Neuronal stem cell (in vitro differentiated cells): ENCODE measurements around the gene RNGTT.

Source experiments
- DNase-seq: peaks from one replicate; pipeline ENCODE4 v3.0.0-alpha.2; 2013; ENCODE audit warnings: low spot score
- H2AFZ ChIP-seq: one replicate; pipeline ENCODE4 v1.6.1; 2013; ENCODE audit warnings: mild to moderate bottlenecking, low read length, inconsistent platforms
- H2AK5ac ChIP-seq: 2 replicates; pipeline ENCODE4 v1.6.1; 2013; ENCODE audit warnings: low read depth, mild to moderate bottlenecking, inconsistent platforms, low read length, moderate library complexity, mixed read lengths
- H2BK120ac ChIP-seq: 2 replicates; pipeline ENCODE4 v1.6.1; 2013; ENCODE audit warnings: low read depth, mild to moderate bottlenecking, inconsistent platforms, low read length, moderate library complexity, mixed read lengths
- H2BK12ac ChIP-seq: one replicate; pipeline ENCODE4 v1.6.1; 2013; ENCODE audit warnings: low read length, inconsistent platforms
- H2BK15ac ChIP-seq: 2 replicates; pipeline ENCODE4 v1.6.1; 2013; ENCODE audit warnings: mild to moderate bottlenecking, low read length, inconsistent platforms, mixed read lengths
- H2BK5ac ChIP-seq: one replicate; pipeline ENCODE4 v1.6.1; 2013; ENCODE audit warnings: inconsistent platforms, mild to moderate bottlenecking, low read length, moderate library complexity
- H3K14ac ChIP-seq: one replicate; pipeline ENCODE4 v1.6.1; 2013; ENCODE audit warnings: low read length, inconsistent platforms
- H3K18ac ChIP-seq: 2 replicates; pipeline ENCODE4 v1.6.1; 2013; ENCODE audit warnings: low read length, inconsistent platforms
- H3K23ac ChIP-seq: 2 replicates; pipeline ENCODE4 v1.6.1; 2013; ENCODE audit warnings: low read depth, mild to moderate bottlenecking, mixed read lengths, low read length, inconsistent platforms; ENCODE audit not compliant: poor library complexity
- H3K27ac ChIP-seq: replicated peaks from 3 replicates; pipeline ENCODE4 v1.5.1; 2013; ENCODE audit warnings: low read length, inconsistent platforms
- H3K27me3 ChIP-seq, 3 experiments: 2 replicates each; pipeline ENCODE4 v1.6.1; 2013; ENCODE audit warnings: low read length in 3 of 3, mild to moderate bottlenecking in 2 of 3, inconsistent platforms in 1 of 3, low read depth in 1 of 3, mixed read lengths in 1 of 3, moderate library complexity in 1 of 3; ENCODE audit not compliant: control insufficient read depth in 3 of 3, insufficient read depth in 3 of 3
- H3K36me3 ChIP-seq, 2 donors: replicated peaks in 1 of 2; 2 replicates each; pipeline ENCODE4 v1.6.1; 2013; ENCODE audit warnings: low read length in 2 of 2; ENCODE audit not compliant: control insufficient read depth in 2 of 2, insufficient read depth in 2 of 2
- H3K4ac ChIP-seq: 2 replicates; pipeline ENCODE4 v1.6.1; 2013; ENCODE audit warnings: inconsistent platforms, mild to moderate bottlenecking, low read length, moderate library complexity
- H3K4me1 ChIP-seq, 2 donors: 1 replicate in 1 of 2; 2 replicates in 1 of 2; pipeline ENCODE4 v1.6.1; 2013; ENCODE audit warnings: low read length in 2 of 2, low read depth in 1 of 2; ENCODE audit not compliant: control insufficient read depth in 2 of 2, insufficient read depth in 1 of 2
- H3K4me2 ChIP-seq: one replicate; pipeline ENCODE4 v1.6.1; 2013; ENCODE audit warnings: mild to moderate bottlenecking, low read length, inconsistent platforms; ENCODE audit not compliant: insufficient read depth, poor library complexity, severe bottlenecking
- H3K4me3 ChIP-seq, 2 donors: 2 replicates each; pipeline ENCODE4 v1.5.1; 2013; ENCODE audit warnings: low read length in 2 of 2, mild to moderate bottlenecking in 2 of 2, inconsistent platforms in 1 of 2, moderate library complexity in 1 of 2
- H3K79me1 ChIP-seq: one replicate; pipeline ENCODE4 v1.6.1; 2013; ENCODE audit warnings: low read depth, mild to moderate bottlenecking, inconsistent platforms, low read length, moderate library complexity
- H3K9ac ChIP-seq: one replicate; pipeline ENCODE4 v1.6.1; 2013; ENCODE audit warnings: mild to moderate bottlenecking, low read depth, low read length, inconsistent platforms; ENCODE audit not compliant: poor library complexity
- H3K9me3 ChIP-seq, 2 donors: replicated peaks in 1 of 2; 2 replicates each; pipeline versions ENCODE3 to v1.6.1; 2013; ENCODE audit warnings: low read length in 2 of 2, mild to moderate bottlenecking in 2 of 2, inconsistent platforms in 1 of 2, low read depth in 1 of 2, mixed read lengths in 1 of 2, moderate library complexity in 1 of 2; ENCODE audit not compliant: control insufficient read depth in 2 of 2, insufficient read depth in 1 of 2
- H4K8ac ChIP-seq: one replicate; pipeline ENCODE4 v1.6.1; 2013; ENCODE audit warnings: low read depth, mild to moderate bottlenecking, inconsistent platforms, low read length, moderate library complexity
- H4K91ac ChIP-seq: one replicate; pipeline ENCODE4 v1.6.1; 2013; ENCODE audit warnings: low read length, low read depth, mild to moderate bottlenecking, inconsistent platforms; ENCODE audit not compliant: poor library complexity
- WGBS, 2 donors: extraction: QIAGEN DNeasy Blood & Tissue Kit; methylation state at CpG; one replicate each; pipeline ENCODE4 v1.1.7; 2013; ENCODE audit warnings: missing lambda C conversion rate in 2 of 2, mixed read lengths in 1 of 2; ENCODE audit not compliant: insufficient read length in 2 of 2, insufficient replicate concordance in 1 of 2; ENCODE audit errors: extremely low coverage in 2 of 2; 5-methylcytosine and 5-hydroxymethylcytosine counted together

RNGTT gene

DNA sequence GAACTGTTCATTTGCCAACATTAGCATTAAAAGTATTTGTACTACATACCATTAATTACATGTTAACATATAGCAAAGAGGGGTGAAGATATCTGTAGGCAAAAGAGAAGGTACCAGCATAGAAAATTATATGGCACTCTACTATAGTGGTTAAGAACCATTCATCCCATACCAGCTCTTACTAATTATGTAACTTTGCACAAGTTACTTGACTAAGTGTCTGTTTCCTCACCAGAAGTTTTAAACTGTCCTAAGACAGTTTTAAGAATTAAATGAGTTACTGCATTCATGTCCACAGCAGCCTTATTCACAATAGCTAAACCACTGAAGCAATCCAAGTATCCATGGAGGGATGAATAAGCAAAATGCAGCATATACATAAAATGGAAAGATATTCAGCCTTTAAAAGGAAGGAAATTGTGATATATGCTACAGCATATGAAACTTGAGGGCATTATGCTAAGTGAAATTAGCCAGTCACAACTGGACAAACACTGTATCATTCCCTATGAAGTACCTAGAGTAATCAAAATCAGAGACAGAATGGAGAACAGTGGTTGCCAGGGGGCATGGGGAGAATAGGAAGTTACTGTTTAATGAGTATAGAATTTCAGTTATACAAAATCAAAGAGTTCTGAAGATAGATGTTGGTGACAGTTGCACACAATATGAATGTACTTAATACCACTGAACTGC lies 98.9 kb downstream of the RNGTT start:
- Histone ChIP-seq H2AK5ac (no peak overlapping the region), H3K4me3 (no peak overlapping the region), H3K4ac (no peak overlapping the region), H2BK120ac (no peak overlapping the region), H3K4me1 (no peaks in the 10 kb centered on the region), H2BK12ac (no peak overlapping the region), H3K4me2 (no peak overlapping the region), H3K14ac (no peak overlapping the region), H4K8ac (no peak overlapping the region), H3K18ac (no peak overlapping the region), H3K27ac (no peak overlapping the region), H3K36me3 (peaks cover 1 to 11% of the 10 kb centered on the region in 2 donors), H3K23ac (no peak overlapping the region), H3K79me1 (no peaks in the 10 kb centered on the region), H4K91ac (no peak overlapping the region), H3K27me3 (no peaks in the 10 kb centered on the region), H2AFZ (no peak overlapping the region), H3K9ac (no peak overlapping the region), H2BK5ac (no peak overlapping the region), H2BK15ac (no peak overlapping the region), H3K9me3 (no peaks in the 10 kb centered on the region)
- DNase-seq: no peak

DNA sequence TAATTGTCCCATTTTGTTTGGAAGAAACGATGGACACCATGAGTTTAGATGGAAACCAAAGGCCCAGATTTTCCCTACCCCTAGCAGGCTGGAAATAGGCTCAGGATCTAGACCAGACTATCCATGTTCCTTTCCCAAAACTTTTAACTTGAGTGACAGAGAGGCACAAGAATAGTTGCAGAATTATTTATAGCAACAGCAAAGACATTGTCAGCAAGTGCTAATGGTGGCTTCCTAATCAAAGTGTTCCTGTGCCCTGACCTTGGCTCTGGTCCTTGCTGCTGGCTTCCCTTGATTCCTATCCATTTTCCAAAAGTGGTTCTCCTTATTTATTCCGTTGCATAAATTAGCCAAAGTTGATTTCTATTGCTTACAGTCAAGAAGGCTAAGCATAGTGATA lies 103.1 kb downstream of the RNGTT start:
- H3K4me1 ChIP-seq: no peaks in the 10 kb centered on the region
- no peak overlapping the region for H3K23ac ChIP-seq
- no peak overlapping the region for H2BK5ac ChIP-seq
- no peaks in the 10 kb centered on the region for H3K27me3 ChIP-seq
- H2BK12ac ChIP-seq: no peak overlapping the region
- no peak overlapping the region for H3K18ac ChIP-seq
- H2AK5ac ChIP-seq: no peak overlapping the region
- H2BK15ac ChIP-seq: no peak overlapping the region
- no peak for DNase-seq
- no peak overlapping the region for H3K4me2 ChIP-seq
- H4K91ac ChIP-seq: no peak overlapping the region
- no CpG with 5 or more reads among the region's 2 CpGs for WGBS, 2 donors
- no peak overlapping the region for H4K8ac ChIP-seq
- H3K36me3 ChIP-seq: peaks cover 1 to 15% of the 10 kb centered on the region in 2 donors
- no peak overlapping the region for H2AFZ ChIP-seq
- H3K9ac ChIP-seq: no peak overlapping the region
- H3K14ac ChIP-seq: no peak overlapping the region
- no peak overlapping the region for H3K27ac ChIP-seq
- no peak overlapping the region for H3K4me3 ChIP-seq
- H3K4ac ChIP-seq: no peak overlapping the region
- no peak overlapping the region for H2BK120ac ChIP-seq
- no peaks in the 10 kb centered on the region for H3K79me1 ChIP-seq
- no peaks in the 10 kb centered on the region for H3K9me3 ChIP-seq

DNA sequence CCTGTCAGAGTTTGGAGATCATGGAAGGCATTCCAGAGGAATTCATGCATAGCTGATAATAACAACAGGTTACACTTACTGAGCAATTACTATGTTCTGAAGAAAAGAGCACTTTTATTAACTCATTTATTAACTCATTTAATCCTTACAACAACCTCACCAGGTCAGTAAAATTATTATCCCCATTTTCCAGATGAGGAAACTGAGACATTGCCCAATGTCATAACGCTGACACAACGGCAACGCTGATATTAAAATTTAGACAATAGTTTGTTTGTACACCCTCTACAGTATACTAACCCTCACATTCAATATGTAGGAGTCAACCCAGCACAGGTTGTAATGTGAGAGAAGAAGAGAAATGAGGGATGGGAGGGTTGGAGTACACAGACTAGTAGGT lies 105.0 kb downstream of the RNGTT start:
- Histone ChIP-seq H2BK15ac (no peak overlapping the region), H3K23ac (no peak overlapping the region), H3K4me2 (no peak overlapping the region), H3K27me3 (no peaks in the 10 kb centered on the region), H3K79me1 (no peaks in the 10 kb centered on the region), H3K4me3 (no peak overlapping the region), H3K14ac (no peak overlapping the region), H3K27ac (no peak overlapping the region), H4K91ac (no peak overlapping the region), H2BK120ac (no peak overlapping the region), H3K18ac (no peak overlapping the region), H3K9ac (no peak overlapping the region), H4K8ac (no peak overlapping the region), H3K4me1 (no peaks in the 10 kb centered on the region), H2BK5ac (no peak overlapping the region), H2BK12ac (no peak overlapping the region), H2AFZ (no peak overlapping the region), H2AK5ac (no peak overlapping the region), H3K36me3 (peaks cover 1 to 18% of the 10 kb centered on the region in 2 donors), H3K4ac (no peak overlapping the region), H3K9me3 (no peaks in the 10 kb centered on the region)
- no peak for DNase-seq
- no CpG with 5 or more reads among the region's 3 CpGs for WGBS, 2 donors

DNA sequence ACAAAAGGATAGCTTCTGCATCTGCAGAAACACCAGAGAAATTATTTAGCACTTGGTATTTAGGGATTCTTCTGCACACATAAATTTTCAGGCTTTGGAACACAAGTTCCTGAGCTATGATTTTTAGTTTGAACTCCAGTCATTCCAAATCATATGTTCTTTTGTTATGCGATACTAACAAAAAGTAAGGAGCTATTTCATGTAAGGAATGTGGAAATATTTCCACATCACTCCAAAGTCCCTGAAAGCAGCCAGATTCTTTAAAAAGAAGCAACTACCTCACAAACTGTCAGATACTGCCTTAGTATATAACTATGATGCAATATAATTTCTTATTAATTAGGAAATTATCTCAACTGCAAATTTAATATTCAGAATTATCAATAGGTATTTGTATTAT lies 106.9 kb downstream of the RNGTT start:
- H4K8ac ChIP-seq: no peak overlapping the region
- H2AK5ac ChIP-seq: no peak overlapping the region
- no peaks in the 10 kb centered on the region for H3K4me1 ChIP-seq
- no peak overlapping the region for H3K4me3 ChIP-seq
- no peak overlapping the region for H4K91ac ChIP-seq
- H3K18ac ChIP-seq: no peak overlapping the region
- peaks cover 1 to 10% of the 10 kb centered on the region in 2 donors for H3K36me3 ChIP-seq
- no peak overlapping the region for H3K9ac ChIP-seq
- H3K14ac ChIP-seq: no peak overlapping the region
- H2BK120ac ChIP-seq: no peak overlapping the region
- H2BK5ac ChIP-seq: no peak overlapping the region
- no peaks in the 10 kb centered on the region for H3K9me3 ChIP-seq
- H3K23ac ChIP-seq: no peak overlapping the region
- H3K4me2 ChIP-seq: no peak overlapping the region
- no peak for DNase-seq
- no peak overlapping the region for H2BK15ac ChIP-seq
- no peaks in the 10 kb centered on the region for H3K79me1 ChIP-seq
- no peak overlapping the region for H3K4ac ChIP-seq
- WGBS, 2 donors: no CpG with 5 or more reads among the region's 1 CpG
- H2BK12ac ChIP-seq: no peak overlapping the region
- no peaks in the 10 kb centered on the region for H3K27me3 ChIP-seq
- no peak overlapping the region for H3K27ac ChIP-seq
- no peak overlapping the region for H2AFZ ChIP-seq
